HG02870 (cell line): ENCODE measurements around the gene GZMA.

ENCODE experiments used
- ATAC-seq: cut with Tn5 transposase; IDR thresholded peaks from one replicate; pipeline ENCODE4 v1.9.1; 2021; ENCODE audit warnings: mild to moderate bottlenecking, moderate library complexity; ENCODE audit not compliant: unreplicated experiment

The GZMA gene

DNA sequence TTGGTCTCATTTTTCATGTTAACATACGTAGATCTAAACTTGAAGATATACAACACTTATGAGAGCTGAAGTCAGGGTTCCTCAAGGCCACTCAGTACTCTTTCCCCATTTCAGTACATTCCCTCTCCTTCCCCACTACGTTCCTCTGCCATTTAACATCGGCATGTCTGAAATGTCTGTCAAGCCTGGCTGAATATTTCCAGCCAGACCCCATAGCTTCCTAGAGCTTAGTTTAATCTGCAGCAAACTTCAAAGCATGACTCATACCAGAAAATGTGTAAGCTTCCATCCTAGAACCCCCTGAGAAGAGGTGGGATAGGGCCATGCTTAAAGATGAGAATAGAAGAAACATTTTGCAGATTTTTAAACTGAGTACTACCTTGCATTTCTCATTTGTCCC is 6.2 kb downstream of the GZMA start:
- no peak for ATAC-seq

DNA sequence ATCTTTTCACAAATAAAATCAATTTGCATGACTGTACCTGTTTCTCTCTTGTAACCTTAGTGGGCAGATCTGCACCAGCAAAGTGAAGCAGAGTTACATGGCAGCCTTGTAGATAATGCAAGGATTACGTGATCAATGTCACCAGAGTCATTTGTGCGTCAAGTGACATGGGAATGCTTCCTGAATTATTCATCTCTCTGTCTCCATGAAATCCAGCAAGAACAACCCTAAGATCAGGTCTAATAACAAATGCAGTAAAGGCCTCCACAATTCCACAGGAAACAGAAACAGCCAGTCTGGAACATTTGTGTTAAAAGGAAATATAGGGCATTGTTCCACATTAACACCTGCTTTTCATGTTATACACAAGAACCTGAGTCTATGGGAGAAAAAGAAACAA is 7.8 kb downstream of the GZMA start:
- ATAC-seq, result no peak

DNA sequence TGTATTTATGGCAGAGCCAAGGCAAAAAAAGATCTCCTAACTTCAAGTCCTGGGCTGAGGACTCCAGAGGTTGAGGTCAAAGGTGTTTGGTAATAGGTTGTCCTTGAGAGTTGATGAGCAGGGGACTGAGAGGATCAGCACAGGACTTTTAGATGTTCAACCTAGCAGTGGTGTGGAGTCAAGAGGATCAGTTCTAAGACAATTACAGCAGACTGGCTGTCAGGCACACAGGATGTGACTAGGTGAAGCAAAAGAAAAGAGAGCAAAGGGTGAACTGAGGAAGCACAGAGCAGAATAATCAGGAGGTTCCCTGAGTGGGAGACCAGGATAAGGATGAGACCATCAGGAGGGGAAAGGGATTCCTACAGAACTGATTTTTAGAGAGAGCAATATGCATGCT is 10.9 kb downstream of the GZMA start:
- ATAC-seq, result no peak

DNA sequence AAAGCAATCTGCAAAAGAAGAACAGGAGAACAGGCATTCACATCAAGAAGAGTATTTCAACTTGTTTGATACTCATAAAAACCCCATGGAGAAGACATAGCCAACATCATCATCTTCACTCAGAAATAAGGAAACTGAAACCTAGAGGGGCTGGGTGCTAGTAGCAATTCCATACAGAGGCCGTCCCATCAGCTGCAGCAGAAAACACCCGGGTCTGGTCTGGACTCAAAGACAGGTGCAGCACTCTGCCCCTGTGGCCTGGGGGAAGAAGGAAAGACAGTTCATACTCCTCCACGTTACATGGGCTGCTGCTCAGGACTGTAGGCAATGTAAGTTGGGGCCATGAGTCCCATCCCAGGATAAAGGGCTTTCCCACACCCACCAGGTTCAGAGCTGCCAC is 11.6 kb downstream of the GZMA start:
- no peak for ATAC-seq

DNA sequence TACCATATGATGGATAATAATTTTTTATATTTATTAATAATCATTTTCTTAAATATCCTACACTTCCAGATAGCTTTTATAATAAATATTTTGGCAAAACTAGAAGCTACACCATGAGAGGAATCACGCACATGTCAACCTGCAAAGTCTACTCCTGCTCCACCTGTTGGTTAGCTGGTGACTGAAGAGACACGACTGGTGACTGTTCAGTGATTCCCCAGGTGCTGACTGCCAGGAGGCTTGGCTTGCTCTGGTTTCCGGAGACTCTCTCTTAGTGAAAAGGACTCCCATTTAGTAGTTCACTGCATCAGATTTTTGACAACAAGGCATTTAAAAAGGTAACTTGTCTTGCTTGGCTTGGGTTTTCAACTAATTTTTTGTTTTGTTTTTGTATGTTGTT is 20.9 kb downstream of the GZMA start:
- ATAC-seq, result no peak

DNA sequence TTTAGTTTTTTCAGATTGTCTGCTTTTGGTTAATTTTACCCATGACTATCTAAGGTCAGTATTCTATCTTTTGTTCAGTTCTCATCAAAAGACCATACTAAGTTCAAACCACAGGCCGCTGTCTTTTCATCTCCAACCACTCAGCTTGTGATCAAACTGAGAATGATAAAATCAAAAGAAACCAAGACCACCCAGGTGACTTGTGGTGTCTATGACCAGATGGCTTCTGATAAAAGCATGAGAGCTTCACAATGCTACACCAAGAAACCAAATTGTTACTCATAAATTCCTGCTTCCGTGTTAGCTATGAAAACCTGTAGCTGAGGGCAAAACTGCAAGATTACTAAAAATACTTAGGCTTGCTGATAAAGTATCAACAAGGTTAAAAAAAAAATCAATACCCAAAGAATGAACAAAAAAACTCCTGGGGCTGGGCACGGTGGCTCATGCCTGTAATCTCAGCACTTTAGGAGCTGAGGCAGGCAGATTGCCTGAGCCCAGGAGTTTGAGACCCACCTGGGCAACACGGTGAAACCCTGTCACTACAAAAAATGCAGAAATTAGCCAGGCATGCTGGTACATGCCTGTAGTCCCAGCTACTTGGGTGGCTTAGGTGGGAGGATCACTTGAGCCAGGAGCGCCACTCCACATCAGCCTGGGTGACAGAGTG is 31.7 kb downstream of the GZMA start:
- no peak for ATAC-seq

DNA sequence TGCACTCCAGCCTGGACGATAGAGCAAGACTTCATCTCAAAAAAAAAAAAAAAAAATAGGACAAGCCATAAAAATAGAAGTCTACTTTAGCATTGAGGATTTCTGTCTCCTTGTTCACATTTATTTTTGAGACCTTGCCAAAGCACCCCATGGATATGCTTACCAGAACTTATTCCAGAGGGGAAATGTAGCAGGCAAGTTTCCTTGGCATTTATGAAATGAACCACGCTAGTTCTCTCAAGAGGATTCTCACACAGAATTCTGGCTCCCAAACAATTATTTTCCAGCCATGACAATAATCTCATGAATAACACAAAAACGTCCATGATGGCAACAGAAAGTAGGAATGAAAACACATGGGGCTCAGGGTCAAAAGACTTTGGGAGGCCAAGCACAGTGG is 34.1 kb downstream of the GZMA start:
- ATAC-seq, result no peak

DNA sequence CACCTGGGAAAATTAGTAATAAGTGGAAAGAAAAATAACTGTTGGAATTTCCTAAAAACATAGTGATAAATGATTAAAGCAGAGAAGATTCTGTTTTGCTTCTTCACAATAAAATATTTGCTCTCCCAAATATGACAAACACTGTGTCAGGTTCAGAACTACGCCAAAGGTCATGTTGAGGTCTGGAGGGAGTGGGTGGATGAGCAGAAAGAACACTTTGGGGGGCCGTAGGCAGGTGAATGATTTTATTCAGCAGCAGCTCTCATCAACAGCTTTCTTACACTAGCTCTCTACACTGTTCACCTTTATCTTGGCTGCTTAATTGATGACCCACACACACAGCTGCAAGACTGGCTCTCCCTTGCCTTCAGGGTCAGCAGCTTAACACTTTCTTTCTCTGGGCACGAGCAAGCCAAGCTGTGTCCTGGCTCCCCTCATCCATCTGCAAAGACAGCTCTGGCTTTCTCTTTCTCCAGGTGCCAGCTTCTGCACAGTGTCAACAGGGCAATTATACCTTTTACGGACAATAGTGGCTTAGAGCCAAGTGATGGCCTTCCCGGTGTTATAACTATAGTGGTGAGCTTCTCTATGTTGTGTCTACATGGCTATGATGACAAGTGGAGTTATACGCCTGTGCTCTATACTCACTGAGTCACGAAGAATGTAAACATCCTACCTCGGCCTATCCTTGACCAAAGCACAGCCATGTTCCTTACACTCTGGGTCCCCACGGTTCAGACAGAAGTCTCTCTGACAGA is 38.6 kb downstream of the GZMA start:
- ATAC-seq, result no peak

DNA sequence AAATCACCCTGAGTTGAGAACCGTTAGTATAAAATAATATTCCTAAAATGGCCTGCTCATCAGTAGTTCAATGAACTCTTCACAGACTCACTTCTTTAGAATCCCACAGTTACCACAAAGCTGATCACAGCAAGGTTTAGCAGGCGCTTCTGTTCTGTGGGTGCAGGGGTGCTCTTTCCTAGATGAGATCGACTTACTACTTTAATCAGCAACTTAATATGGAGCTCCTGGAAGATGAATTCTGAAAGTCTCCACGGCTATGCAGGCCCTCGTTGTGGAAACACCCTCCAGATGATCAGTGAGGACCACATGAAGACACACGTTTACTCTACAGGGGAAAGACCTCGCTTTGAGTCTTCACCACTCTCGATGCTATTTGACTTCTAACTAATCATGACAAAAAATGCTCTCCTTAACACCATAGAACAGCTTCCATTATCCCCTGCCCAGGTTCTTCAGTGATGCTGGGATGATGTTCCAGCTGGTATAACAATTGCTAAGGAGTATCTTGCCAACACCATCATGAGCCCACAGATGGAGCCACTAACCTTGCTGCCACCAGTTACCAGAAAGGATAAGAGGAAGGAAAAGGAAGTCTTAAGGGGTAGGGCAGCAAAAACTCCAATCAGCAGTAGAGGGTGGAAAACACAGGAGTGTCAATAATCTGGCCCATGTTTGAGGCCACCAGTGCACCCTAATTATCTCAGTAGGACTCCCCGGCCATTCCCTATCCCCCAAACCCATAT is 39.7 kb downstream of the GZMA start:
- ATAC-seq, result no peak

DNA sequence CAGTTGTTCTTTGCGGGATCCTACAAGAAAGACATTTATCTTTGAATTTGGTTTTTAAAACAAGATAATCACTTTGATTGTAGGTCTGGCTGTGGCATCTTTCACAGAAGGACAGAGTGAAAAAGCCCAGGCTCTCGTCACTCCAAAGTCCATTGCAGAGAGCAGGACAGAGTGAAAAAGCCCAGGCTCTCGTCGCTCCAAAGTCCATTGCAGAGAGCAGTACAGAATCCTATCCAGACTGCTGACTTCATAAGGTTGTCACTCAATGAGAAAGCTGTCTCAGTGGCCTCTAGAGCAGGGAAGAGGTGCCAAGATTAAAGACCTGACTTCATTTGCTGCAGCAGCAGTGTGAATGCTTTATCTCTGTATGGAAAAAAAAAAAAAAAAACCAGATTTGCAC is 41.2 kb downstream of the GZMA start:
- no peak for ATAC-seq

DNA sequence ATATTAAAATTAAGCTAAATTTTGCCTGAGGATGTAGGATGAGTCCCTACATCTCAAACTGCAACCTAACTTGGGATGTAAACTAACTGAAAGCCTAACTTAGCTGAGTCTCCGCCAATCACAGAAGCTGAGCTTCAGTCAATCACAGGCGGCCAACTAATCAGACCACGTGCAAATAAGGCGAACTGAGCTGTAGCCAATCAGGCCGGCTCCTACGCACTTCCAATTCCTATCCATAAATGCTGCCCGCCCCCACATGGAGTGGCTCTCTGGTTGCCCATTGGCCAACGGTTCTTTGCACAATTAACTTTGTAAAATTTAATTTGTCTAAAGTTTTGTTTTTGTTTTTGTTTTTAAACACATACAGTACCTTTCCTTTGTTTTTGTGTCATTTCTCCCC is 43.6 kb downstream of the GZMA start:
- ATAC-seq, result no peak

DNA sequence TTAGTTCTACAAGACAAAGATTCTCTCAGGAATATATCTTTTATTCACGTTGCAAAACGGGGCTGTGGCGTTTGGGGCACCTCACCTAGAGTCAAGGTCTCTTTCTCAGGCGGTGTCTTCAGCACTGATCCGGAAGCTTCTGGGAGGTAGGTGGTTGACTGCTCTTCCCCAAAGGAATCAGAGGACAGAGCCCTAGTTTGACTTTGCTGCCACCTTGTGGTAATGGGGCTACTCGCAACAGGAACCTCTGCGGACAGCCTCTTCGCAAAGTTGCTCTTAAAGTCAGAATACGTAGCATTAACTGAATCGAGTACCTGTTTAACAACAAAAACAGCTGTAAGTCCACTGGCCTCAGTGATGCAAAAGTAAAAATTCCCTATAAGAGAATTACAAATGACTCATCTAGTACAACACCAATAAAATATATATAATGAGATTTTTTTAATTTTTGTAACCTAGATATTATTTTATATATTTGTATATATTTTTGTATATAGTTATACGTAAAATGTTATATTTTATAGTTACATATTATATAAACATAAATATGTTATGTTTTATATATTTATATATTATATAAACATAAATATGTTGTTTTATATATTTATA is 44.2 kb downstream of the GZMA start:
- peak; percentile 79 for ATAC-seq

DNA sequence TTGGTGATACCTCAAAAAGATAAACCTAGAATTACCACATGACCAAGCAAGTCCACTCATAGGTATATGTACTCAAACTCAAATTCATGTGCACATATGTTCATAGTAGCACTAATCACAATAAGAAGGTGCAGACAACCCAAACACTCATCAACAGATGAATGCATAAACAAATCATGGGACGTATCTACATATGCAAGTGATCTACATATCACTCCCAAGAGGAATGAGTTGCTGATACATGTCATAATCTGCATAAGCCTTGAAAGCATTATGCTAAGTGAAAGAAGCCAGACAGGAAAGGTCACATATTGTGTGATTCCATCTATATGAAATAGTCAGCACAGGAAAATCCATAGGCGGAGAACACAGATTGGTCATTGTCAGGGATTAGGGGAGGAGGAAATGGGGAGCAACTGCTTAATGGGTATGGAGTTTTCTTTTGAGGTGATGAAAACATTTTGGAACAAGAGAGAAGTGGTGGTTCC is 46.9 kb downstream of the GZMA start:
- ATAC-seq, result no peak

DNA sequence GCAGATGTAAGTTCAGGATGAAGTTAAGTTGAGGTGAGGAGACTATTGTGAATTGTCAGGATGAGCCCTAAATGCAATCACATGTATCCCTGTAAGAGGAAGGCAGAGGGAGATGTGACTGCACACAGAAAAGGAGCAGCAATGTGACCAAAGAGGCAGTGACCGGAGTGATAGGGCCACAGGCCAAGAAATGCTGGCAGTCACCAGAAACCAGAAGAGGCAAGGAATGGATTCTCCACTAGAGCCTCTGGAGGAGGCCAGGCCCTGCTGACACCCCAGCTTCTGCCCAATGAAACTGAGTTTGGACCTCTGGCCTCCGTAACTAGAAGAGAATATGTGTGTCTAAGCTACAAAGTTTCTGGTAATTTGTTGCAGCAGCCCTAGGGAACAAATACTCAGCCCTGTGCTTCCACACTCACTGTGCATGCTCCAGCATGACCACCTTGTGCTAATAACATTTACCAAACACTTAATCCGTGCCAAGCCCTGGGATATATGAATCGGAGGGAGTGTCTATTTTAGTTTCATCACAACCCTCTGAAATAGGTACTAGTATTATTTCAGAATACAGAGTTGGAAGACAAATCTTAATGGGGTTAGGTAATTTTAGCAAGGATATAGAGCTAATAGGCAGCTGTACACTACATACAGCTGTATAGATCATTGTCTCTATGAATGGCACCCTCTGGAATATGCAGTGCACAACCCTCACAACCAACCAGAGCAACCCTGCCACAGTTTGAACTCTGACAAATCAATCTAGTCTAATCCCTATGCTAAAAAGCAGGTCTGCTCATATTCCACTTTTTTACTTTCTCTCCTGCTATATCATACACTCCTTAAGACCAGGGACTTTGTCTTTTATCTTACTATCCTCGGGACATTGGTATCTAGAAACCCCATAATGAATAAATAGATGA is 49.7 kb downstream of the GZMA start:
- ATAC-seq, result no peak

DNA sequence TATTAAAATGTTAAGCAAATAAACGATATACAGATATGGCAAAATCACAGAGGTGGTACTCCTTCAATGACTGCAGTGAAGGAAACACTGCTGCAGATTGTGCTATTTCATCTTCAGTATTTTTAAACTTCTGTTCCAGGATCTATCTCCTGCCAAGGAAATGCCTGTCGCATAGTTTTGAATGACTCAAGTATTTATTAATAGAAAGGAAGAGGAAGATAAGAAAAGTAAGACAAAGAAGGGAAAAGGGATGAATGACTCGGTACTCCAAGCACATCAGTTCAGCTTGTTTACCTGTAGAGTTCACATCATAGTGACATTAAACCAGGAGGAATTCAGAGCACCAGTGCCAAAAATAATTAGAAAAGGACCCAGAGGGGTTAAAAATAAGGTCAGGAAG is 52.4 kb downstream of the GZMA start:
- no peak for ATAC-seq
